Measurements from ENCODE around the gene PFKL. TPM values are rescaled to one million over a fixed set of nuclear protein-coding genes. Genes with fewer than 3 reads are reported as not detected.

Gene PFKL
- total RNA-seq, 3 donors from 2014 or later (not counting 1 experiment from before 2014, with no cell fraction given) = 89.7 to 91.3 (median 89.9) TPM

GRCh38 chr21:44350773-44351481, 51.1 kb downstream of the PFKL start:
- intact Hi-C loops (cut with micrococcal nuclease) = no loop called here
- no peak overlapping the region for H3K27ac Mint-ChIP-seq
- DNase-seq = no peak
- no peaks in the 10 kb centered on the region for H3K36me3 Mint-ChIP-seq
- H3K4me3 ChIP-seq (ENCODE audit: low read length) = no peak overlapping the region
- TF ChIP-seq CTCF (IDR thresholded peaks at IDR 0.05) = no peak
- H3K27me3 ChIP-seq (ENCODE audit: control insufficient read depth, insufficient read depth, low read length) = peaks cover 16% of the 10 kb centered on the region
- peaks cover 58% of the 10 kb centered on the region for H3K4me1 ChIP-seq (ENCODE audit: control insufficient read depth, insufficient read depth, low read length)
- no peaks in the 10 kb centered on the region for H3K9me3 ChIP-seq (ENCODE audit: control insufficient read depth, insufficient read depth, low read length)
- WGBS (ENCODE audit: insufficient coverage) = 53% methylated on average over 42 of the region's 42 CpGs
- H3K9me3 Mint-ChIP-seq = no peaks in the 10 kb centered on the region
- peaks cover 2% of the 10 kb centered on the region for H3K36me3 ChIP-seq (ENCODE audit: control insufficient read depth, insufficient read depth, low read length)
- no peak overlapping the region for H3K27ac ChIP-seq (ENCODE audit: low read length)
- H3K4me1 Mint-ChIP-seq = peaks cover 39 to 51% of the 10 kb centered on the region in 2 donors
- H3K27me3 Mint-ChIP-seq (ENCODE audit: low read depth in 2 of 2) = peaks cover 0 to 15% of the 10 kb centered on the region in 2 donors
- peak overlapping the region; percentile 47 for H3K4me3 Mint-ChIP-seq
- no peak for ATAC-seq

DNA sequence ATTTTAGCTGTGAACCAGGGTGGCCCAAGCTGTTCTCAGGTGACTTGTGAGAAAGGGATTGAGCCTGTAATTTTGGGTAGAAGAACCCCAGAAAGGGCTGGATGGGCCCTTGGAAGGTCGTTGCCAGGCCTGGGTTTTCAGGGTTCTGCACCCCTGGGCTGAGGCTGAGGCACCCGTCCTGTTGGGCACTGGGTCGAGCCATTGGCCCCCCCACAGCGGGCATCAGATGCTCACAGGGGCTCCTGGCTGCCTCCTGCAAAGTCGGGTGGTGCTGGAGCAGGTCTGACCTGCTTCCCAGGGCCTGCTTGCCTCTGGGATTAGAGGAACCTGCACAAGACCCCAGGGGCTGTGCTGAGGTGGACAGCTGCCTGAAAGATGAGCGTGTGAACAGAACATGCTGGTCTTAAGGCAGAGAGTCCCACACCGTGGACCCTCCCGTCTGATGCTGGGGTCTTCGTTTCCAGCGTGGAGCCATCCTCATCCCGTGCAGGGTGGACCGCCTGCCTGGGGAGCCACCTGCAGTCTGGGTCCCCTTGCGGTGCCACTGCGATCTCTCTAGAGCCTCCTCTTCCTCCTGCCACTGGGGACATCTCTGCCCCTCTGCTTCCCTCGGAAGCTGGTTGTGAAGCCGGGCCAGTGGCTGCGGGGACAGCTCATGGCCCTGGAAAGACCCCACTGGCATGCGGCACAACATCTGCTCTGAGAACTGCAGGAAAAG, 51.8 kb downstream of the PFKL start:
- H3K36me3 ChIP-seq (ENCODE audit: control insufficient read depth, insufficient read depth, low read length) = peaks cover 4% of the 10 kb centered on the region
- H3K9me3 Mint-ChIP-seq = no peaks in the 10 kb centered on the region
- WGBS (ENCODE audit: insufficient coverage) = 94% methylated on average over 18 of the region's 18 CpGs
- H3K4me3 Mint-ChIP-seq = peak overlapping the region; percentile 47
- TF ChIP-seq CTCF (IDR thresholded peaks at IDR 0.05) = no peak
- H3K27me3 ChIP-seq (ENCODE audit: control insufficient read depth, insufficient read depth, low read length) = peaks cover 16% of the 10 kb centered on the region
- no peaks in the 10 kb centered on the region for H3K36me3 Mint-ChIP-seq
- no peak overlapping the region for H3K27ac ChIP-seq (ENCODE audit: low read length)
- ATAC-seq = no peak
- no peak for DNase-seq
- peak overlapping the region in 1 of 2 donors; percentile 89 for H3K27ac Mint-ChIP-seq
- peaks cover 58% of the 10 kb centered on the region for H3K4me1 ChIP-seq (ENCODE audit: control insufficient read depth, insufficient read depth, low read length)
- no peak overlapping the region for H3K4me3 ChIP-seq (ENCODE audit: low read length)
- H3K27me3 Mint-ChIP-seq (ENCODE audit: low read depth in 2 of 2) = peaks cover 0 to 15% of the 10 kb centered on the region in 2 donors
- no peaks in the 10 kb centered on the region for H3K9me3 ChIP-seq (ENCODE audit: control insufficient read depth, insufficient read depth, low read length)
- intact Hi-C loops (cut with micrococcal nuclease) = no loop called here
- peaks cover 46 to 56% of the 10 kb centered on the region in 2 donors for H3K4me1 Mint-ChIP-seq

DNA sequence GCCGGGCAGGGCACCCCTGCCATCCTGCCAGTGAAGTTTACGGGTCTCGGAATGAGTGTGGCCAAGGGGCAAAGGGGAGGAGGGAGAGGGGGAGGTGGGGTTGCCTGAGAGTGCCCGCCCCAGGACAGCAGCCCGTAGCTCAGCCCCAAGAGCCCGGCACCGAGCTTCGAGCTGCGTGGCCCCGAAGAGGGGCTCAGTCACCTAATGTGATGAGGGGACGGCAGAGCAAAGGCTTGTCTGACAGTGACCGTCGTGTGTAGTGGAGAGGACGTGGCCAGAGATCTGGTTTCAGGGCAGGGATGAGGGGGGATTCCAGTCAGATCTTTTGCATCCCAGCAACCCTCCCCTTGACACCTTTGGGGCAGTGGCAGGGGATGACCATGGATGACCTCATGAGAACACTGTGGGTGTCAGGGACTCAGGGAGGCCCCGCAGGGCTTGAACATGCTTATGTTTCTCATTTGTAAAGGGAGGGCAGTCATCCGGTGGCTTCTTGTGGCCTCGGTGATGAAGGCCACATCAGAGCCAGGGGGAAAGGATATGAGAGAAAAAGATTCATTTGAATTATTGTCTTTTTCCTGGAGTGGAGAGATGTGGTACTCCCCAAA, 52.5 kb downstream of the PFKL start:
- Mint-ChIP-seq H3K9me3 (no peaks in the 10 kb centered on the region), H3K27me3 (ENCODE audit: low read depth in 2 of 2) (peaks cover 0 to 15% of the 10 kb centered on the region in 2 donors), H3K4me3 (peak overlapping the region; percentile 95), H3K36me3 (no peaks in the 10 kb centered on the region), H3K4me1 (peaks cover 52 to 56% of the 10 kb centered on the region in 2 donors), H3K27ac (peak overlapping the region; percentile 73 to 89)
- ATAC-seq = peak in 2 of 3 donors; percentile 53 to 58
- 72% methylated on average over 17 of the region's 17 CpGs for WGBS (ENCODE audit: insufficient coverage)
- peaks cover 58% of the 10 kb centered on the region for H3K4me1 ChIP-seq (ENCODE audit: control insufficient read depth, insufficient read depth, low read length)
- intact Hi-C loops (cut with micrococcal nuclease) = no loop called here
- peak overlapping the region; percentile 6 for H3K27ac ChIP-seq (ENCODE audit: low read length)
- no peaks in the 10 kb centered on the region for H3K9me3 ChIP-seq (ENCODE audit: control insufficient read depth, insufficient read depth, low read length)
- TF ChIP-seq CTCF (IDR thresholded peaks at IDR 0.05) = no peak
- DNase-seq = no peak
- peaks cover 16% of the 10 kb centered on the region for H3K27me3 ChIP-seq (ENCODE audit: control insufficient read depth, insufficient read depth, low read length)
- no peak overlapping the region for H3K4me3 ChIP-seq (ENCODE audit: low read length)
- peaks cover 9% of the 10 kb centered on the region for H3K36me3 ChIP-seq (ENCODE audit: control insufficient read depth, insufficient read depth, low read length)
